Measurements from ENCODE around the gene TMEM220.

TMEM220 gene

GRCh38 chr17:10683853-10684252, 46.0 kb downstream of the TMEM220 start:
- Histone ChIP-seq H3K4me2 (ENCODE audit: insufficient read depth, low read length) (no peak overlapping the region), H3K9me3 (ENCODE audit: insufficient read depth, low read length, severe bottlenecking) (no peaks in the 10 kb centered on the region), H4K20me1 (ENCODE audit: insufficient read depth, low read length) (peaks cover 13% of the 10 kb centered on the region; the same call in 1 of the 2 replicates), H3K27ac (ENCODE audit: low read length) (no peak overlapping the region), H3K4me3 (ENCODE audit: low read depth in 1 of 2, low read length in 2 of 2) (no peak overlapping the region), H3K36me3 (ENCODE audit: insufficient read depth, low read length) (peaks cover 92% of the 10 kb centered on the region), H3K79me2 (ENCODE audit: insufficient read depth, low read length) (peaks cover 17% of the 10 kb centered on the region; the same call in 1 of the 2 replicates), H3K27me3 (ENCODE audit: insufficient read depth, low read length, poor library complexity) (no peaks in the 10 kb centered on the region), H2AFZ (ENCODE audit: low read depth, low read length) (no peak overlapping the region), H3K4me1 (ENCODE audit: insufficient read depth, low read length) (no peaks in the 10 kb centered on the region), H3K9ac (ENCODE audit: low read depth, low read length) (no peak overlapping the region)
- peak; percentile 70 for TF ChIP-seq CTCF (IDR thresholded peaks at IDR 0.05; ENCODE audit: borderline replicate concordance, extremely low read depth, low read length, poor library complexity, severe bottlenecking)
- TF ChIP-seq EZH2 (IDR thresholded peaks at IDR 0.05; ENCODE audit: borderline replicate concordance, low read depth, low read length, severe bottlenecking), result no peak
- no peak for DNase-seq
- ATAC-seq (ENCODE audit: insufficient read depth, low read depth), result no peak; the same call in 2 of the 3 replicates

GRCh38 chr17:10681866-10682446, 47.9 kb downstream of the TMEM220 start:
- Histone ChIP-seq H3K27me3 (ENCODE audit: insufficient read depth, low read length, poor library complexity) (no peaks in the 10 kb centered on the region), H3K9ac (ENCODE audit: low read depth, low read length) (no peak overlapping the region), H4K20me1 (ENCODE audit: insufficient read depth, low read length) (peaks cover 4% of the 10 kb centered on the region; the same call in 1 of the 2 replicates), H3K9me3 (ENCODE audit: insufficient read depth, low read length, severe bottlenecking) (no peaks in the 10 kb centered on the region), H3K27ac (ENCODE audit: low read length) (no peak overlapping the region), H3K4me2 (ENCODE audit: insufficient read depth, low read length) (no peak overlapping the region), H2AFZ (ENCODE audit: low read depth, low read length) (no peak overlapping the region), H3K4me3 (ENCODE audit: low read depth in 1 of 2, low read length in 2 of 2) (no peak overlapping the region), H3K4me1 (ENCODE audit: insufficient read depth, low read length) (no peaks in the 10 kb centered on the region), H3K79me2 (ENCODE audit: insufficient read depth, low read length) (peaks cover 3% of the 10 kb centered on the region; the same call in 1 of the 2 replicates), H3K36me3 (ENCODE audit: insufficient read depth, low read length) (peaks cover 86% of the 10 kb centered on the region)
- TF ChIP-seq EZH2 (IDR thresholded peaks at IDR 0.05; ENCODE audit: borderline replicate concordance, low read depth, low read length, severe bottlenecking), result no peak
- no peak for TF ChIP-seq CTCF (IDR thresholded peaks at IDR 0.05; ENCODE audit: borderline replicate concordance, extremely low read depth, low read length, poor library complexity, severe bottlenecking)
- DNase-seq (no peak), ATAC-seq (ENCODE audit: insufficient read depth, low read depth) (no peak)

GRCh38 chr17:10674704-10675103, 55.1 kb downstream of the TMEM220 start:
- Histone ChIP-seq H3K4me1 (ENCODE audit: insufficient read depth, low read length) (no peaks in the 10 kb centered on the region), H3K9ac (ENCODE audit: low read depth, low read length) (no peak overlapping the region), H3K4me2 (ENCODE audit: insufficient read depth, low read length) (no peak overlapping the region), H3K36me3 (ENCODE audit: insufficient read depth, low read length) (peaks cover 47% of the 10 kb centered on the region), H3K27me3 (ENCODE audit: insufficient read depth, low read length, poor library complexity) (no peaks in the 10 kb centered on the region), H3K79me2 (ENCODE audit: insufficient read depth, low read length) (no peaks in the 10 kb centered on the region), H3K9me3 (ENCODE audit: insufficient read depth, low read length, severe bottlenecking) (no peaks in the 10 kb centered on the region), H3K4me3 (ENCODE audit: low read depth in 1 of 2, low read length in 2 of 2) (no peak overlapping the region), H4K20me1 (ENCODE audit: insufficient read depth, low read length) (no peaks in the 10 kb centered on the region), H3K27ac (ENCODE audit: low read length) (no peak overlapping the region), H2AFZ (ENCODE audit: low read depth, low read length) (no peak overlapping the region)
- ATAC-seq (ENCODE audit: insufficient read depth, low read depth), result no peak
- TF ChIP-seq CTCF (IDR thresholded peaks at IDR 0.05; ENCODE audit: borderline replicate concordance, extremely low read depth, low read length, poor library complexity, severe bottlenecking), result no peak
- no peak for TF ChIP-seq EZH2 (IDR thresholded peaks at IDR 0.05; ENCODE audit: borderline replicate concordance, low read depth, low read length, severe bottlenecking)
- no peak for DNase-seq

All from DND-41 (cell line).